ENCODE results near the gene ARRDC2.

DNA sequence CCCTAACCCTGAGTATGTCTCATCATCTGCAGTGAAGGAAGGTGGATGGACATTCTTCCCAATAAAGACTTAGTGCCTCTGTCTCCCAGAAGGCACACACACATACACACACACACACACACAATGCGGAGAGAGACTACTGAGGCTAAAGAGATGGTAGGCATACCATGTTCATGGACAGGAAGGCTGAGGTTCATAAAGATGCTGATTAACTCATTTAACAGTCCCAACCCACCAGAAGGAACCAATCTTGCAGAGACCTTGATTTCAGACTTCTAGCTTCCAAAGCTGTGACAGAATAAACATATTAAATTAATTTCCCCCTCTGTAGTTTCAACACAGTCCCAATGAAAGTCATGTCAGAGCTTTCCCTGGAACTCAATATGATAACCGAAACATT, 33.1 kb downstream of the ARRDC2 start:
- TF ChIP-seq CTCF (conservative IDR thresholded peaks at IDR 0.05) (no peak), EZH2 (IDR thresholded peaks at IDR 0.05; ENCODE audit: low read depth) (no peak)

All from PC-9 (cell line).